ENCODE results near the gene GNG7. TPM values are rescaled to one million over a fixed set of nuclear protein-coding genes. Genes with fewer than 3 reads are reported as not detected.
"Not testable (repeated sequence)": the region's sequence is repeated elsewhere in the genome, so short reads cannot be mapped to it uniquely, and the experiment has no call there.

The GNG7 gene
- total RNA-seq, 3 donors from 2014 or later, result 0.33 to 0.55 (median 0.48) TPM

DNA sequence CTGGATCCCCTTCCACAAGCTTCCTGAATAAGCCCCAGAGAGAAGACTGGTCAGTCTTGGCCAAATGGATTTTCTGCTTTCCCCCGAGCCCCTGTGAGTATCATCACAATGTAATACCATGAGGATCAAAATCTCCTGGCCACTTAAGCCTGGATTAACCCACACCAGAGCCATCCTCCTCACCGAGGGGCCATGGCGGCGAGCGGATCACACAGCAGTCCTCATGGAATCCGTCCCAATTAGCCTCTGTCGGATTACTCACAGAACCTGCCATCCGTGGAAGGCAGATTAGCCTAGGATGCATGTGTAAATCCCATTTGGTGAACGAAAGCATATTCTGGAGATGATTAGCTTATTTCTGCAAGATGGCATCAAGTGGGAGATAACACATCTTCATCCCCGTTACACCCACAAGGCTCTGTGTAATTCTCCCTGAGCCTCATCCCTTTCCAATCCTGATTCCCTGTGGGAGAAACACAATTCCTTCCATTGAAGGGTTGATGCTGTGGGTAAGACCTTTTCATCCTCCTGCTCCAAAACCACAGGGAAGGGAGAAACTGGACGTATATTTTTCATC, 42.5 kb downstream of the GNG7 start:
- Mint-ChIP-seq H3K27me3 (ENCODE audit: low read depth) (no peaks in the 10 kb centered on the region), H3K4me3 (no peak overlapping the region), H3K4me1 (ENCODE audit: low read depth) (no peaks in the 10 kb centered on the region), H3K36me3 (ENCODE audit: insufficient read depth) (no peaks in the 10 kb centered on the region), H3K9me3 (no peaks in the 10 kb centered on the region)
- no peak for ATAC-seq
- no peak for DNase-seq

DNA sequence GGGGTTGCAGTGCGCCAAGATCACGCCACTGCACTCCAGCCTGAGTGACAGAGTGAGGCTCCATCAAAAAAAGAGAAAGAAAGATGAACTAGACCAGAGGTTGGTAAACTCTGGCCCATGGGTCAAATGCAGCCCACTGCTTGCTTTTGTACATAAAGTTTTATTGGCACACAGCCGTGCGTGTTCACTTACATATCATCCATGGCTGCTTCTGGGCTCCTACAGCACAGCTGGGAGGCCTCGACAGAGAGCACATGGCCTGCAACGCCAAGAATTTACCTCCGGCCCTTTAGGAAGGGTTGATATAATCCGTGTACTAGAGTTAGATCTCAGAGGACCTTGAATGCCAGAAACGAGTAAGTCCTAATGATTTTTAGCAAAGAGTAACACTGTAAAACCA, 46.0 kb downstream of the GNG7 start:
- Mint-ChIP-seq H3K9me3 (no peaks in the 10 kb centered on the region), H3K27me3 (ENCODE audit: low read depth) (no peaks in the 10 kb centered on the region), H3K4me3 (no peak overlapping the region), H3K36me3 (ENCODE audit: insufficient read depth) (no peaks in the 10 kb centered on the region), H3K4me1 (ENCODE audit: low read depth) (no peaks in the 10 kb centered on the region)
- ATAC-seq, result no peak
- no peak for DNase-seq

DNA sequence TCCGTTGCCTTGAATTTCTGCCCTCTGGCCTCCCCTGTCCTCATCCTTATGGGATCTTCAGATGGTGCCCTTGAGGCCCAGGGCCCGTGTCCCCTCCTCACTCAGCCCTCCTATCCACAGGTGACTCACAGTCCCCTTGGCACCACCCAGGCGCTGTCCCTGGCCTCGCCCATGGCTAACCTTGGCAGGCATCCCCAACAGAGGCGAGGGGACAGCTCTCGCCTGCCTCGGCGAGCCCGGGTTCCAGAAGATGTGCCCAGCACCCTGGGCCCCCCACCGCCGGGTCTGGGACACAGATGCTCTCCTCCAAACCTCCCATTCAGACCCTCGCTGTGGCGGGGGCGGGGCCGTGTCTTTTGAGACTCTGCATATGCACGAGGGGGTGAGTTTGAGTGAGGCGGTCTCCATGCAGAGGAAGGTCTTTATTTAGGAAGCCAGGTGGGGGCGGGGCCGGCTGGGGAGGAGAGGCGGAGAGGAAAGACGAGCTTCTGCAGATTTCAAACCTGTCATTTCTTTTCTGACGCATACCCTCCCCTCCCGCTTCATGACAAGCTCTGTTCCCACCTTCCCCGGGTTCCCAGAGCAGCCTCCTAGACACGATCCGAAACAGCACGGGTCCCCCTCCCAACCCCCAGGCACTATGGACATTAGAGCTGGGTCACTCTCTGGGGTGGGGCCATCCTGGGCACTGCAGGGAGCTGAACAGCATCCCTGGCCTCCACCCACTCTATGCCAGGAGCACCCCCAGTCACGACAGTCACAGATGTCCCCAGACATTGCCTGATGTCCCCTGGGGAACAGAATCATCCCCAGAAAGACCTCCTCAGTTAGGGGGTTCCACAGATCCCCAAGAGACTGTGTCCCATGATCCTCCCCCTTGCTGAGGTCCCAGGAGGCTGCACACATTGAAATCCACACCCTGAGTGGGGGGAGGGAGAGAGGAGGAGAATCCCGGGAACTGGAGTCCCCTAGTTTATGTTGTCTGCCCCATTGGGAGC, 48.5 kb downstream of the GNG7 start:
- ATAC-seq (no peak), DNase-seq (no peak)
- H3K36me3 Mint-ChIP-seq (ENCODE audit: insufficient read depth), result no peaks in the 10 kb centered on the region
- H3K27me3 Mint-ChIP-seq (ENCODE audit: low read depth), result no peaks in the 10 kb centered on the region
- no peaks in the 10 kb centered on the region for H3K9me3 Mint-ChIP-seq
- H3K4me1 Mint-ChIP-seq (ENCODE audit: low read depth), result no peaks in the 10 kb centered on the region
- H3K4me3 Mint-ChIP-seq, result no peak overlapping the region

DNA sequence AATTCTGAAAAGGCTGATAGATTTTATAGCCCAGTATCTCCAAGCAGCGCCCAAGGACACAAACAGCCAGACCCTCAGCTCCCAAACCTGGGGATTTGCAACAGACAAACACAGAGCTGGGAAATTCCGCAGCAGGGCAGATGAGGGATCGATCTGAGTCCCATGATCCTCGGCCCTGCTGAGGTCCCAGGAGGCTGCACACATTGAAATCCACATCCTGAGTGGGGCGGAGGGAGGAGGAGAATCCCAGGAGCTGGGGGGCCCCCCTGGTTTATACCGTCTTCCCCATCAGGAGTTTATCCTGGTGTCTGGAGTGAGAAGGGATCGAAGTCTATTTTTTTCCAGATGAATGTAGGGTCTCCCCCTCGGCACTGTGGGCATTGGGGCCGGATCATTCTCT, 49.3 kb downstream of the GNG7 start:
- no peaks in the 10 kb centered on the region for H3K27me3 Mint-ChIP-seq (ENCODE audit: low read depth)
- no peak for DNase-seq
- H3K36me3 Mint-ChIP-seq (ENCODE audit: insufficient read depth), result no peaks in the 10 kb centered on the region
- no peak for ATAC-seq
- H3K4me1 Mint-ChIP-seq (ENCODE audit: low read depth), result no peaks in the 10 kb centered on the region
- no peak overlapping the region for H3K4me3 Mint-ChIP-seq
- H3K9me3 Mint-ChIP-seq, result no peaks in the 10 kb centered on the region

DNA sequence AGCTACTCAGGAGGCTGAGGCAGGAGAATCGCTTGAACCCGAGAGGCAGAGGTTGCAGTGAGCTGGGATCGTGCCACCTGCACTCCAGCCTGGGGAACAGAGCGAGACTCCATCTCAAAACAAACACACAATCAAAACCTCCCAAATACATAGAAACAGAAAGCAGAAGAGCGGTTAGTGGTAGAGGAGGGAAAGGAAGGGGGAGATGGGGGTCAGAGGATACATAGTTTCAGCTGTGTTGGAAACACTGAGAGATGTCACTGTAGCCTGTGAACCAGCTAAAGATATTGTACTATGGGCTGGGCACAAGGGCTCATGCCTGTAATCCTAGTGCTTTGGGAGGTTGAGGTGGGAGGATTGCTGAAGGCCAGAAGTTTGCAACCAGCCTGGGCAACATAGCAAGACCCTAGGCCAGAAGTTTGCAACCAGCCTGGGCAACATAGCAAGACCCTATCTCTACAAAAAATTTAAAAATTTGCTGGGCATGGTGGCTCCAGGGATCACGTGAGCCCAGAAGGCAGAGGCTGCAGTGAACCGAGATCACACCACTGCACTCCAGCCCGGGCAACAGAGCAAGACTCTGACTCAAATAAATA, 49.9 kb downstream of the GNG7 start:
- no peaks in the 10 kb centered on the region for H3K9me3 Mint-ChIP-seq
- H3K4me1 Mint-ChIP-seq (ENCODE audit: low read depth), result no peaks in the 10 kb centered on the region
- no peak overlapping the region for H3K4me3 Mint-ChIP-seq
- H3K27me3 Mint-ChIP-seq (ENCODE audit: low read depth), result no peaks in the 10 kb centered on the region
- ATAC-seq (no peak), DNase-seq (no peak)
- no peaks in the 10 kb centered on the region for H3K36me3 Mint-ChIP-seq (ENCODE audit: insufficient read depth)

DNA sequence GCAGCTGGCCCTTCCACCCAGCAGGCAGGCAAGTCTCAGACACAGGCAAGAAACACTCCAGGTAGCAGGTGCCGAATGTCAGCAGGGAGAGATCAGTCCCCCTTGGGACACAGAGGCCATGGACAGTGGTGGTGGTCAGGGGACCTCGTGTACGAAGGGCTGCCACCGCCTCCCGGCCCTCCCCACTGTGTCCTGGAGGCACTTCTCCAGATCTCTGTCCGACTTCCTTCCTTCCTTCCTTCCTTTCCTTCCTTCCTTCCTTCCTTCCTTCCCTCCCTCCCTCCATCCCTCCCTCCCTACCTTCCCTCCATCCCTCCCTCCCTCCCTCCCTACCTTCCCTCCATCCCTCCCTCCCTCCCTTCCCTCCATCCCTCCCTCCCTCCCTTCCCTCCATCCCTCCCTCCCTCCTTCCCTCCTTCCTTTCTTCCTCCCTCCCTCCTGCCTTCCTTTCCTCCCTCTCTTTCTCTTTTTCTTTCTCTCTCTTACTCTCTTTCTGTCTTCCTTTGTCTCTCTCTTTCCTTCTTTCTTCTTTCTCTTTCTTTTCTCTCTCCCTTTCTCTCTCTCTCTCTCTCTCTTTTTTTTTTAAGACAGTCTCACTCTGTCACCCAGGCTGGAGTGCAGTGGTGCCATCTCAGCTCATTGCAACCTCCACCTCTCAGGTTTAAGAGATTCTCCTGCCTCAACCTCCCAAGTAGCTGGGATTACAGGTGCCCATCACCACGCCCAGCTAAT, 51.3 kb downstream of the GNG7 start:
- not testable (repeated sequence) for H3K27me3 Mint-ChIP-seq (ENCODE audit: low read depth); ATAC-seq; H3K4me3 Mint-ChIP-seq; DNase-seq; H3K9me3 Mint-ChIP-seq; H3K4me1 Mint-ChIP-seq (ENCODE audit: low read depth); H3K36me3 Mint-ChIP-seq (ENCODE audit: insufficient read depth)

DNA sequence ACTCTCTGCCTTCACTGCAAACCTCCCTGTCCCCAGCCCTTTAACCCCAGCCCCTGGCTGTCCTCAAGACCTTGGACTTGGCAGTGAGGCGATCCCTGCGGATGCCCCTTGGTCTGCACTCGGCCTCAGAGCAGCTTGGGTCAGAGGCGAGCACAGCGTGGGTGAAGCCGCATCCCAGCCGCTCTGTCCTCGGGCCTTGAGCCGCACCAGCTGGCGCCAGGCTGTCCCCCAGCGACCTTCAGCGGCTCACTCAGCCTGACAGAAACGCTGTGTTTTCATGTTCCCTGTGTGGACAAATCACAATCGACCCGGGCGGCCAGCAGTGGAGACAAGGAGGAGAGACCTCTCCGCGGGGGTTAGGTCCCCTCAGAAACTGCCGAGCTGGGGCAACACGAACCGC, 52.0 kb downstream of the GNG7 start:
- H3K4me3 Mint-ChIP-seq, result no peak overlapping the region
- no peaks in the 10 kb centered on the region for H3K27me3 Mint-ChIP-seq (ENCODE audit: low read depth)
- H3K4me1 Mint-ChIP-seq (ENCODE audit: low read depth), result no peaks in the 10 kb centered on the region
- ATAC-seq (no peak), DNase-seq (no peak)
- no peaks in the 10 kb centered on the region for H3K9me3 Mint-ChIP-seq
- no peaks in the 10 kb centered on the region for H3K36me3 Mint-ChIP-seq (ENCODE audit: insufficient read depth)

DNA sequence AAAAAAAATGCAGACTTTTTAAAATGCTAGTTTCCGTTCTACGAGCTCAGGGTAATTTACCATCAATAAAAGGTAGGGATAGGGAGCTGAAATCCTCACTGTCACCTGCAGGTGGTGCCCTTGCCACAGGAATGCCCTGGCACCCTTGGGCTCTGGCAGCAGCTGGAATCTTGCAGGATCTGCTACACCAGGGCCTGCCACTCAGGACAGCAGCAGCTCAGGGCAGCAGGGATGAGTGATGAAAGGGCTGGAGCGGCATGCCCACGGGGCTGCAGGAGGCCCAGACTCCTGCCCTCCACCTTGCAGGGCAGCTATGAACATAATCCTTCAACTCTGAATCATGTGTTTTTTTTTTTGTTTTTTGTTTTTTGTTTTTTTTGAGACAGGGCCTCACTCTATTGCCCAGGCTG, 54.0 kb downstream of the GNG7 start:
- no peaks in the 10 kb centered on the region for H3K9me3 Mint-ChIP-seq
- no peaks in the 10 kb centered on the region for H3K4me1 Mint-ChIP-seq (ENCODE audit: low read depth)
- H3K4me3 Mint-ChIP-seq, result no peak overlapping the region
- H3K36me3 Mint-ChIP-seq (ENCODE audit: insufficient read depth), result no peaks in the 10 kb centered on the region
- DNase-seq (peak; percentile 75), ATAC-seq (peak; percentile 83 to 85)
- H3K27me3 Mint-ChIP-seq (ENCODE audit: low read depth), result no peaks in the 10 kb centered on the region

DNA sequence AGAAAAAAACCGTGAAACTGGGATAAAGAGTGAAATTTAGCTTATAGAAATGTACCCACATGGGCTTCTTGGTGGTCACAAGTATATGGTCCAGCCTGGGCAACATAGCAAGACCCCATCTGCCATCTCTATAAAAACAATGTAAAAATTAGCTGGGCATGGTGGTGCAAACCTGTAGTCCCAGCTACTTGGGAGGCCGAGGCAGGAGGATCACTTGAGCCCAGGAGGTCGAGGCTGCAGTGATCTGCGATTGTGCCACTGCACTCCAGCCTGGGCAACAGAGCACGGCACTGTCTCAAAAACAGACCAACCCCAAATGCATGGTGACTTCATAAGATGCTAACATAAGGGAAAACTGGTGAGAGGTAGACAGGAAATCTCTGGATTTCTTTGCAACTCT, 54.4 kb downstream of the GNG7 start:
- DNase-seq, result no peak
- no peaks in the 10 kb centered on the region for H3K36me3 Mint-ChIP-seq (ENCODE audit: insufficient read depth)
- H3K4me3 Mint-ChIP-seq, result no peak overlapping the region
- H3K9me3 Mint-ChIP-seq, result no peaks in the 10 kb centered on the region
- H3K4me1 Mint-ChIP-seq (ENCODE audit: low read depth), result no peaks in the 10 kb centered on the region
- no peaks in the 10 kb centered on the region for H3K27me3 Mint-ChIP-seq (ENCODE audit: low read depth)
- ATAC-seq, result no peak

DNA sequence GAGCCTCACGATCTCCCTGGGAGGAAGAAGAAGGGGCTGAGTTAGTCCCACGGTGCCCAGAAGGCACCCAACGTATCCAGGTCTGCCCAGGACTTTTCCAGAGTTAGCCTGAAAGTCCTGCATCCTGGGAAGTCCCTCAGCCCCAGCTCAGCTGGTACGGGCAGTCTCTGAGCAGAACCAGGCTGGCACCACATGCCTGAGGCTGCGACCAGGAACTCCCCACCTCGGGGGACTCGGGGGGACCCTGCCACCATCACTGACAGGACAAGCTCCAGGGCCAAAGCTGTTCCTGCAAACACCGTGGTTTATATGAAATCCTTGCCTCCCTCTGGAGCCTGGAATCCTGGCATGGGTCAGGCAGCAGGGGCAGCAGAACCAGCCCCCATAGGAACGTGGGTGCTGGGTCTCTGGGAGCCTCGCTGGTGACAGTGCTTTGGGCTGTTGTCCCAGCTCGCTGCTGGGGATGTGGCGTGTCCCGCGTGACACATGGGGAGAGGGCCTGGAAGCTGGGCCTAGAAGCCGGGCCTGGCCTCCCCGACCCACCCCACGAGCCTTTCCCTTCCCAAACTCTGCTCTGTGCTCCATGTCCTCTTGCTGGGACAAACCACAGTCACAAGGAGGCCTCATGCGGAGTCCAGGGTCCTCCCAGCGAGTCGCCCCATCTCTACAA, 55.5 kb downstream of the GNG7 start:
- no peak for ATAC-seq
- Mint-ChIP-seq H3K4me3 (no peak overlapping the region), H3K36me3 (ENCODE audit: insufficient read depth) (no peaks in the 10 kb centered on the region), H3K27me3 (ENCODE audit: low read depth) (no peaks in the 10 kb centered on the region), H3K4me1 (ENCODE audit: low read depth) (no peaks in the 10 kb centered on the region), H3K9me3 (no peaks in the 10 kb centered on the region)
- DNase-seq, result no peak

DNA sequence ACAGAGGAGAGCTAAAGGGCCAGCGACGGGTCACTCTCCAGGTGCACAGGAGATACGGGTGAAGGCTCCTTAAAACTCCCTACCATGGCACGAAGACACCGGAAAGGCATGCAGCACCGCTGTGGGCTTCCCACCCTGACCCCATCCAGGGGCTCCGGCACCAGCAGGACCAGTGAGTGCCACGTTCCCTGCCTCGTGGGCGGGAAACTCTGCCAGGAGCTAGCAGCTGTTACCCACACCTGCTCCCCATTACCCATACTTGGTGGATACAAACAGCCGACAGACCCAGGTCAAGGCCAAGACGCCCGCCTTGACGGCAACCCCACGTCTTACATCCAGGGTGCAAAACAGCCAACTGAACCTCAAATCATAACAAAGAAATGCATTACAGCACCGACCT, 56.7 kb downstream of the GNG7 start:
- Mint-ChIP-seq H3K27me3 (ENCODE audit: low read depth) (no peaks in the 10 kb centered on the region), H3K9me3 (no peaks in the 10 kb centered on the region), H3K4me1 (ENCODE audit: low read depth) (no peaks in the 10 kb centered on the region), H3K36me3 (ENCODE audit: insufficient read depth) (no peaks in the 10 kb centered on the region), H3K4me3 (no peak overlapping the region)
- no peak for ATAC-seq
- no peak for DNase-seq

DNA sequence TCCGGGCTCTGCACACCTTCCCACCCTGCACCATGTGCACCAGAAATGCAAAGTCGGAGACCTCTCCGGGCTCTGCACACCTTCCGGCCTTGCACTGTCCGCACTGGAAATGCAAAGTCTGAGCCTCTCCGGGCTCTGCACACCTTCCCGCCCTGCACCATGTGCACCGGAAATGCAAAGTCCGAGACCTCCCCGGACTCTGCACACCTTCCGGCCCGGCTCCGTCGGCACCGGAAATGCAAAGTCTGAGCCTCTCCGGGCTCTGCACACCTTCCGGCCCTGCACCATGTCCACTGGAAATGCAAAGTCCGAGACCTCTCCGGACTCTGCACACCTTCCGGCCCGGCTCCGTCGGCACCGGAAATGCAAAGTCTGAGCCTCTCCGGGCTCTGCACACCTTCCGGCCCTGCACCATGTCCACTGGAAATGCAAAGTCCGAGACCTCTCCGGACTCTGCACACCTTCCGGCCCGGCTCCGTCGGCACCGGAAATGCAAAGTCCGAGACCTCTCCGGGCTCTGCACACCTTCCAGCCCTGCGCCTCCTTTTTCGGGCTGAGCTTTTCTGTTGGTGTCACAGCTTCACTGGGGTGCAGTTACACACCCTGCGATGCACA, 59.3 kb downstream of the GNG7 start:
- H3K4me3 Mint-ChIP-seq, ATAC-seq: not testable (repeated sequence)

DNA sequence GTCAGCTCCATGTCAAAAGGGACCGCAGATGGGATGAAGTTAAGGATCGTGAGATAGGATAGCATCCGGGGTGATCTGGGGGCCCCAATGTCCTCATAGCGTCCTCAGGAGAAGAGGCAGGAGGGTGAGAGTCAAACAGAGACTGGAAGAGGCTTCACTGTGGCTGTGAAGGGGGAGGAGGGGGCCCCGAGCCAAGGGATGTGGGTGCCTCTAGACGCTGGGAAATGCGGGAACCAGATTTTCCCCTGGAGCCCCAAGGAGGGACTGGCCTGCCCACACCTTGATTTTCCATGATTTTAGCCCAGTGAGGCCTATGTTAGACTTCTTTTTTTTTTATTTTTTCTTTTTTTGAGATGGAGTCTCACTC, 61.2 kb downstream of the GNG7 start:
- Mint-ChIP-seq H3K27me3 (ENCODE audit: low read depth) (no peaks in the 10 kb centered on the region), H3K4me1 (ENCODE audit: low read depth) (peaks cover 9% of the 10 kb centered on the region), H3K36me3 (ENCODE audit: insufficient read depth) (no peaks in the 10 kb centered on the region), H3K4me3 (no peak overlapping the region), H3K9me3 (no peaks in the 10 kb centered on the region)
- ATAC-seq, result no peak
- DNase-seq, result no peak

More for the DNA sequence above, 59.3 kb downstream of the GNG7 start:
- not testable (repeated sequence) for DNase-seq; H3K27me3 Mint-ChIP-seq (ENCODE audit: low read depth); H3K36me3 Mint-ChIP-seq (ENCODE audit: insufficient read depth); H3K4me1 Mint-ChIP-seq (ENCODE audit: low read depth); H3K9me3 Mint-ChIP-seq

All from activated T-cell treated with anti-CD3 and anti-CD28 coated beads, Interleukin-2, amount 50 U/mL, for 4 hours (primary cell).